ENCODE data around the gene TNFRSF13B.

DNA sequence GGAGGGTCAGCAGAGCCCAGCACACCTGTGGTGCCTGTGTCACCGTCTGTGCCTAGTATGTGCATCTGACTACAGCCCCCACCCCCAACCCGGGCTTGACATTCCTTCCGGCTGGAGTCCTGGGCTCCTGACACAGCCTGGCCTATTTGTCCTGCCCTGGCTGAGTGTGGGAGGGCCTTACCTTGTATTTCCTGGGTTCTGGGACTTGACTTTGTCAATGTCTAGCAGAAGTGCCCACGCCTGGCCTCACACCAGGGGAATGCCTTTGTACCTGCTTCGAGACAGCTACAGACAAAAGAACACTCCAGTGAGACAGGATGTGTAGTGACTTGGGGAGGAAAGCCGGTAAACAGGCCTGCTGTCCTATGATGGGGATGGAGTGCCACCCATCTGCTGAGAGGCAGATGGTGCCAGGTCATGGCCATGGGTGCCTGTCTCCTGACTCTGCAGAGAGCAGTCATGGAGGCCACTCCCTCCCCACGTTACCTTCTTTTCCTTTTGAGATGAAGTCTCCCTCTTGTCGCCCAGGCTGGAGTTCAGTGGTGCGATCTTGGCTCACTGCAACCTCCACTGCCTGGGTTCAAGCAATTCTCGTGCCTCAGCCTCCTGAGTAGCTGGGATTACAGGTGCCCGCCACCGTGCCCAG is 42.8 kb downstream of the TNFRSF13B start:
- TF ChIP-seq YY1 (IDR thresholded peaks at IDR 0.05; ENCODE audit: low read depth) (no peak), NFIC (IDR thresholded peaks at IDR 0.05) (no peak), CEBPB (IDR thresholded peaks at IDR 0.05) (no peak), EP300 (IDR thresholded peaks at IDR 0.05; ENCODE audit: borderline replicate concordance) (no peak), EGR1 (IDR thresholded peaks at IDR 0.05) (no peak), TCF12 (IDR thresholded peaks at IDR 0.05; ENCODE audit: low read depth) (no peak), TAF1 (IDR thresholded peaks at IDR 0.05; ENCODE audit: low read depth) (no peak), ZBTB7A (IDR thresholded peaks at IDR 0.05; ENCODE audit: low read depth) (no peak), TEAD4 (IDR thresholded peaks at IDR 0.05) (no peak), RAD21 (IDR thresholded peaks at IDR 0.05; ENCODE audit: low read depth) (no peak)
- TF ChIP-seq, protein P1, sequence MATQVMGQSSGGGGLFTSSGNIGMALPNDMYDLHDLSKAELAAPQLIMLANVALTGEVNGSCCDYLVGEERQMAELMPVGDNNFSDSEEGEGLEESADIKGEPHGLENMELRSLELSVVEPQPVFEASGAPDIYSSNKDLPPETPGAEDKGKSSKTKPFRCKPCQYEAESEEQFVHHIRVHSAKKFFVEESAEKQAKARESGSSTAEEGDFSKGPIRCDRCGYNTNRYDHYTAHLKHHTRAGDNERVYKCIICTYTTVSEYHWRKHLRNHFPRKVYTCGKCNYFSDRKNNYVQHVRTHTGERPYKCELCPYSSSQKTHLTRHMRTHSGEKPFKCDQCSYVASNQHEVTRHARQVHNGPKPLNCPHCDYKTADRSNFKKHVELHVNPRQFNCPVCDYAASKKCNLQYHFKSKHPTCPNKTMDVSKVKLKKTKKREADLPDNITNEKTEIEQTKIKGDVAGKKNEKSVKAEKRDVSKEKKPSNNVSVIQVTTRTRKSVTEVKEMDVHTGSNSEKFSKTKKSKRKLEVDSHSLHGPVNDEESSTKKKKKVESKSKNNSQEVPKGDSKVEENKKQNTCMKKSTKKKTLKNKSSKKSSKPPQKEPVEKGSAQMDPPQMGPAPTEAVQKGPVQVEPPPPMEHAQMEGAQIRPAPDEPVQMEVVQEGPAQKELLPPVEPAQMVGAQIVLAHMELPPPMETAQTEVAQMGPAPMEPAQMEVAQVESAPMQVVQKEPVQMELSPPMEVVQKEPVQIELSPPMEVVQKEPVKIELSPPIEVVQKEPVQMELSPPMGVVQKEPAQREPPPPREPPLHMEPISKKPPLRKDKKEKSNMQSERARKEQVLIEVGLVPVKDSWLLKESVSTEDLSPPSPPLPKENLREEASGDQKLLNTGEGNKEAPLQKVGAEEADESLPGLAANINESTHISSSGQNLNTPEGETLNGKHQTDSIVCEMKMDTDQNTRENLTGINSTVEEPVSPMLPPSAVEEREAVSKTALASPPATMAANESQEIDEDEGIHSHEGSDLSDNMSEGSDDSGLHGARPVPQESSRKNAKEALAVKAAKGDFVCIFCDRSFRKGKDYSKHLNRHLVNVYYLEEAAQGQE (IDR thresholded peaks at IDR 0.05; ENCODE audit: low read depth): no peak
- TF ChIP-seq, protein P2, sequence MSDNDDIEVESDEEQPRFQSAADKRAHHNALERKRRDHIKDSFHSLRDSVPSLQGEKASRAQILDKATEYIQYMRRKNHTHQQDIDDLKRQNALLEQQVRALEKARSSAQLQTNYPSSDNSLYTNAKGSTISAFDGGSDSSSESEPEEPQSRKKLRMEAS (IDR thresholded peaks at IDR 0.05): no peak

Measured in Ishikawa (cell line).